Measurements from ENCODE around the gene ADAMTS4. TPM values are rescaled to one million over a fixed set of nuclear protein-coding genes. Genes with fewer than 3 reads are reported as not detected.

ADAMTS4 gene
- total and polyA plus RNA-seq, 2 of the 4 experiments (the other 2 are of a cell fraction): 0.39 to 0.72 TPM

DNA sequence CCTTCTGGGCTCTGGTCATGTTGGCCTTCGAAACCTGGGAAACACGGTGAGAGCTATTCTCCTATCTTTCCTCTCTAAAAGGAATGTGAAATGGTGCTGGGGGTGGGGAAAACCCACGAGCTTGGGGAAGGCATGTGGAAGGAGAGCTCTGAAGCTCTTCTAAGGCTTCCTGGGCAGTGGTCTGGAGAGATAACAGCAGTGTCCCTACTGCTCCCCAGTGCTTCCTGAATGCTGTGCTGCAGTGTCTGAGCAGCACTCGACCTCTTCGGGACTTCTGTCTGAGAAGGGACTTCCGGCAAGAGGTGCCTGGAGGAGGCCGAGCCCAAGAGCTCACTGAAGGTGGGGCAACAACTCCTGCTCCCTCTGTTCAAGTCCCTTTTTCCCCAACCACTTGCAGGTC lies 36.8 kb downstream of the ADAMTS4 start:
- no peak overlapping the region for H2AK5ac ChIP-seq (ENCODE audit: low read depth, low read length)
- no peak overlapping the region for H4K5ac ChIP-seq (ENCODE audit: low read depth, low read length)
- no peak overlapping the region for H4K8ac ChIP-seq (ENCODE audit: low read depth in 2 of 2, low read length in 2 of 2)
- H2AFZ ChIP-seq (replicated peaks; ENCODE audit: low read length, poor library complexity): no peak overlapping the region
- ChIA-PET CTCF (no interaction called here), POLR2A (ENCODE audit: unreplicated experiment) (no interaction called here)
- H4K20me1 ChIP-seq (ENCODE audit: insufficient read depth, low read length): no peaks in the 10 kb centered on the region
- H3K4me3 ChIP-seq (ENCODE audit: insufficient read depth, low read depth, low read length): no peak overlapping the region
- no peak overlapping the region for H3K56ac ChIP-seq (ENCODE audit: extremely low read depth, insufficient read depth, low read length)
- no peak overlapping the region for H3K4ac ChIP-seq (ENCODE audit: low read depth, low read length)
- no peak overlapping the region for H2BK120ac ChIP-seq (ENCODE audit: low read depth, low read length)
- TF ChIP-seq FOS (IDR thresholded peaks at IDR 0.05; ENCODE audit: low read depth, low read length) (no peak), NFE2L2 (IDR thresholded peaks at IDR 0.05; ENCODE audit: low read depth, low read length) (no peak), MXI1 (IDR thresholded peaks at IDR 0.05; ENCODE audit: borderline replicate concordance, low read depth, low read length) (no peak)
- H3K27ac ChIP-seq (ENCODE audit: insufficient read depth, low read length): no peak overlapping the region
- dilution Hi-C loops (cut with HindIII; ENCODE audit: low sequenced_read_pairs, unreplicated experiment) (no loop called here), intact Hi-C loops (cut with micrococcal nuclease) (no loop called here), in situ Hi-C loops (cut with MboI; ENCODE audit: low sequenced_read_pairs) (no loop called here)
- H2BK15ac ChIP-seq (ENCODE audit: low read depth, low read length): no peak overlapping the region
- H3K9ac ChIP-seq (ENCODE audit: low read depth, low read length): no peak overlapping the region
- peaks cover 7% of the 10 kb centered on the region for H3K4me1 ChIP-seq (ENCODE audit: control insufficient read depth, insufficient read depth, low read length)
- H3K14ac ChIP-seq (replicated peaks; ENCODE audit: low read depth, low read length): no peak overlapping the region
- BruUV-seq (replicated peaks): no TSS peak
- H2BK20ac ChIP-seq (ENCODE audit: low read depth, low read length): no peak overlapping the region
- DNase-seq (no peak), ATAC-seq (ENCODE audit: low read depth) (no peak)
- WGBS, 2 experiments (ENCODE audit: extremely low coverage in 2 of 2, insufficient read length in 1 of 2): 88% methylated on average over 4 of the region's 7 CpGs; no CpG with 5 or more reads in 1 of the 2 experiments
- no peak overlapping the region for H2BK5ac ChIP-seq (ENCODE audit: low read depth, low read length, poor library complexity, severe bottlenecking)
- H3K4me2 ChIP-seq (ENCODE audit: low read depth, low read length): no peak overlapping the region
- no peaks in the 10 kb centered on the region for H3K9me3 ChIP-seq (ENCODE audit: control insufficient read depth, insufficient read depth, low read length)
- no peak overlapping the region for H3K23ac ChIP-seq (ENCODE audit: low read depth, low read length)
- no peak overlapping the region for H3K18ac ChIP-seq (ENCODE audit: low read depth, low read length)
- H3K9me1 ChIP-seq (ENCODE audit: insufficient read depth, low read length): peaks cover 9% of the 10 kb centered on the region
- H3K79me1 ChIP-seq (ENCODE audit: low read depth in 1 of 2, low read length in 2 of 2): peaks cover 16 to 34% of the 10 kb centered on the region in 2 experiments
- peaks cover 33% of the 10 kb centered on the region for H3K36me3 ChIP-seq (ENCODE audit: control insufficient read depth, insufficient read depth, low read length)
- no peak overlapping the region for H4K91ac ChIP-seq (ENCODE audit: insufficient read depth, low read depth, low read length)
- H3K27me3 ChIP-seq (ENCODE audit: control insufficient read depth, insufficient read depth, low read length): no peaks in the 10 kb centered on the region
- H2AK9ac ChIP-seq (replicated peaks; ENCODE audit: low read depth, low read length, poor library complexity): no peak overlapping the region

All from IMR-90 (cell line).